Ascending aorta (tissue), 2 donors: ENCODE data around the gene WASL. TPM values are rescaled to one million over a fixed set of nuclear protein-coding genes. Genes with fewer than 3 reads are reported as not detected.

ENCODE experiments used
- DNase-seq, 2 donors: peaks; one replicate each; pipeline ENCODE4 v3.0.0-alpha.2; 2019; ENCODE audit warnings: low spot score in 2 of 2
- H3K27ac ChIP-seq, 2 donors: fragments of 200-600 bp; sonication (generic); one replicate each; pipeline ENCODE4 v1.5.1; 2016 to 2017; ENCODE audit warnings: mild to moderate bottlenecking in 1 of 2
- H3K27me3 ChIP-seq: fragments of 200-600 bp; sonication (generic); one replicate; pipeline ENCODE4 v1.5.1; 2017
- H3K36me3 ChIP-seq, 2 donors: fragments of 200-600 bp; sonication (generic); one replicate each; pipeline ENCODE4 v1.5.1; 2016
- H3K4me1 ChIP-seq, 2 donors: fragments of 200-600 bp; sonication (generic); one replicate each; pipeline ENCODE4 v1.5.1; 2016 to 2017; ENCODE audit warnings: mild to moderate bottlenecking in 1 of 2
- H3K4me3 ChIP-seq, 2 donors: fragments of 200-600 bp; sonication (generic); one replicate each; pipeline ENCODE4 v1.5.1; 2016 to 2017; ENCODE audit warnings: mild to moderate bottlenecking in 1 of 2
- H3K9me3 ChIP-seq, 2 donors: fragments of 200-600 bp; sonication (generic); one replicate each; pipeline ENCODE4 v1.5.1; 2016
- intact Hi-C: fragments of 100-400 bp; cut with DNase I; formaldehyde crosslinking; loops from one replicate; pipeline ENCODE4 v1.15.1; 2023
- total RNA-seq: library from RNA; depleted of rRNA; stranded (reverse); fragments of >200 nt; gene quantifications from one replicate; pipeline ENCODE4 v1.1.0, GENCODE V29; 2016
- TF ChIP-seq, protein P1 (sequence below), 3 experiments: fragments of 200-600 bp in 2 of 3; fragments of 450-650 bp in 1 of 3; sonication (generic) in 2 of 3; IDR thresholded peaks; one replicate each; pipeline ENCODE4 v1.5.1; 2016 to 2019; ENCODE audit warnings: antibody characterized with exemption in 3 of 3, mild to moderate bottlenecking in 1 of 3, moderate library complexity in 1 of 3

The WASL gene
- total RNA-seq, 1 donor from 2014 or later: 23.7 TPM

DNA sequence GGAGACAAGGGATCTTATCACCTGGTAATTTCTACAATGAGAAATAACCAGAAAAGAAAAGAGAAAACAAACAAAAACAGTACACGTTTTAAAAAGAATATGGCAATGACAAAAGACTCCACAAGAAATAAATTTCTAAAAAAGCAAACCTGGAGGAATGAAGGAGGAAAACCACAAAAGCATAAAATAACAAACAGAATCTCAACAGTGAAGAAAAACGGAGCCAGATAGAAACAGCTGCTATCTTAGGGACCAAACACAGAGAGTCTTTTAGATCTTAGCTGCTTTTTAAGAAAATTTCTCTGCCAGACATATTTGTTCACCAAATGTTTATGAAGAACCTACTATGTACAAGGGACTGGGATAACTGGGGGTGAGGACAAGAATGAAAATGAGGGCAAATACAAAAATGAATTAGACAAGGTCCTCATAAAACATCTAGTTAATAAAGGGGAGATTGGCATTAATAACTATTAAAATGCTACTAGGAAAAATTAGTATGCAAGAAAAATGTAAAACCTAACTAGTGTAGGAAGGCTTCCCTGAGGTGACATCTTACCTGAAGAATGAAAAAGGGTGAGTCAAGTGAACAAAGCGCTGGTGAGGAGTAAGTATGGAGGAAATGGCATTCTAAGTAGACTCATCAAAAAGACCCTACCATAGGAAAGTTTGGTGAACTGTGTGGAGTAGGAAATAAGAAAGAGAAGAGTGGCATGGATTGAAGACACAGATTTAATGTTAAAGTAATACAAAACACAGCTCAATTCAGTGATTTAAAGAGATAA is 34.3 kb downstream of the WASL start:
- Histone ChIP-seq H3K9me3 (no peaks in the 10 kb centered on the region), H3K27ac (no peak overlapping the region), H3K4me1 (peaks cover 0 to 26% of the 10 kb centered on the region in 2 donors), H3K27me3 (no peaks in the 10 kb centered on the region), H3K36me3 (no peaks in the 10 kb centered on the region), H3K4me3 (no peak overlapping the region)
- no peak for DNase-seq
- TF ChIP-seq, protein P1, sequence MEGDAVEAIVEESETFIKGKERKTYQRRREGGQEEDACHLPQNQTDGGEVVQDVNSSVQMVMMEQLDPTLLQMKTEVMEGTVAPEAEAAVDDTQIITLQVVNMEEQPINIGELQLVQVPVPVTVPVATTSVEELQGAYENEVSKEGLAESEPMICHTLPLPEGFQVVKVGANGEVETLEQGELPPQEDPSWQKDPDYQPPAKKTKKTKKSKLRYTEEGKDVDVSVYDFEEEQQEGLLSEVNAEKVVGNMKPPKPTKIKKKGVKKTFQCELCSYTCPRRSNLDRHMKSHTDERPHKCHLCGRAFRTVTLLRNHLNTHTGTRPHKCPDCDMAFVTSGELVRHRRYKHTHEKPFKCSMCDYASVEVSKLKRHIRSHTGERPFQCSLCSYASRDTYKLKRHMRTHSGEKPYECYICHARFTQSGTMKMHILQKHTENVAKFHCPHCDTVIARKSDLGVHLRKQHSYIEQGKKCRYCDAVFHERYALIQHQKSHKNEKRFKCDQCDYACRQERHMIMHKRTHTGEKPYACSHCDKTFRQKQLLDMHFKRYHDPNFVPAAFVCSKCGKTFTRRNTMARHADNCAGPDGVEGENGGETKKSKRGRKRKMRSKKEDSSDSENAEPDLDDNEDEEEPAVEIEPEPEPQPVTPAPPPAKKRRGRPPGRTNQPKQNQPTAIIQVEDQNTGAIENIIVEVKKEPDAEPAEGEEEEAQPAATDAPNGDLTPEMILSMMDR (IDR thresholded peaks at IDR 0.05): no peak
- intact Hi-C loops: no loop called here

DNA sequence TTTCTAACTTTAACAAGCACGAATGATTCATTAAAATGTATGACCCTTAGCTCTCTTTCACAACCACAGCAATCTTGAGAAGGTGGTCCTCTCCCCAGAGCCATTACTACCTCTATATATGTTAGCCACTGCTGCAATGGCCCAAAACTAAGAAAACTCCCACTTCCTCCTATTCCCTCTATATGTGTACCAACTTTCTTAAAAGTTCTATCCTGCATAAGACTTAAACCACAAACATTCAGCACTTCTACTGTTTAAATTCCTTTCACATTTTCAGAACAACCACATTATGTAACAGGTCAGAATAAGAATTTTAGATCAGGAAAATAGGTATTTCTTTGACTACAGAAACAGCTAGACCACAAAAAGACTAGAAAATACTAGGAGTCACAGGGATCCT is 36.2 kb downstream of the WASL start:
- TF ChIP-seq, protein P1 (IDR thresholded peaks at IDR 0.05): no peak
- Histone ChIP-seq H3K4me3 (no peak overlapping the region), H3K4me1 (peaks cover 0 to 21% of the 10 kb centered on the region in 2 donors), H3K9me3 (no peaks in the 10 kb centered on the region), H3K27ac (no peak overlapping the region), H3K27me3 (no peaks in the 10 kb centered on the region), H3K36me3 (peaks cover 2 to 12% of the 10 kb centered on the region in 2 donors)
- intact Hi-C loops: no loop called here
- DNase-seq: no peak

DNA sequence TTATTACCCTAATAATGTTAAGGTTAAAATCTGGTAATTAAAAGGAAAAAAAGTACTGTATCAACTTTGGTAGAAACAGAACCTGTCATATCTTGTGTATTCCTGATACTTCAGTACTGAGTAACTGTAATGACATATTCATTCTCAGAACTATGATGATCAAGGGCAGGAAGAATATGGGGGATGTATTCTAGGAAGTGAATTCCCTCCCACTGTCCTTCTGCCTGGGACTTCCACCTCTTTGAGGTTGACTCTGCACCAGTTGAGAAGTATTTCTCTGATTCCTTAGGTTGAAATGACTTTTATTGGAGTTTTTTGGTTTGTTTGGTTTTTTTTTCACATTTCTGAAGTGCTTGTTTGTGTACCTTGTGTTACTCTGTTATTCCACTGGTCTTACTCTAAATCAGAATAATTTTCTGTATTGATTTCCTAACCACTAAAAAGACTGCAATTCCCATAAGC is 36.9 kb downstream of the WASL start:
- H3K27me3 ChIP-seq: no peaks in the 10 kb centered on the region
- no peak overlapping the region for H3K27ac ChIP-seq
- intact Hi-C loops: no loop called here
- no peak overlapping the region for H3K4me3 ChIP-seq
- peaks cover 0 to 21% of the 10 kb centered on the region in 2 donors for H3K4me1 ChIP-seq
- no peak for DNase-seq
- TF ChIP-seq, protein P1 (IDR thresholded peaks at IDR 0.05): no peak
- H3K36me3 ChIP-seq: peaks cover 6 to 19% of the 10 kb centered on the region in 2 donors
- H3K9me3 ChIP-seq: no peaks in the 10 kb centered on the region

GRCh38 chr7:123710683-123711082 is 38.1 kb downstream of the WASL start:
- TF ChIP-seq, protein P1 (IDR thresholded peaks at IDR 0.05): no peak
- H3K4me1 ChIP-seq: peaks cover 0 to 21% of the 10 kb centered on the region in 2 donors
- H3K36me3 ChIP-seq: peaks cover 6 to 24% of the 10 kb centered on the region in 2 donors
- DNase-seq: no peak
- H3K27ac ChIP-seq: no peak overlapping the region
- no peak overlapping the region for H3K4me3 ChIP-seq
- intact Hi-C loops: no loop called here
- H3K27me3 ChIP-seq: no peaks in the 10 kb centered on the region
- H3K9me3 ChIP-seq: no peaks in the 10 kb centered on the region

DNA sequence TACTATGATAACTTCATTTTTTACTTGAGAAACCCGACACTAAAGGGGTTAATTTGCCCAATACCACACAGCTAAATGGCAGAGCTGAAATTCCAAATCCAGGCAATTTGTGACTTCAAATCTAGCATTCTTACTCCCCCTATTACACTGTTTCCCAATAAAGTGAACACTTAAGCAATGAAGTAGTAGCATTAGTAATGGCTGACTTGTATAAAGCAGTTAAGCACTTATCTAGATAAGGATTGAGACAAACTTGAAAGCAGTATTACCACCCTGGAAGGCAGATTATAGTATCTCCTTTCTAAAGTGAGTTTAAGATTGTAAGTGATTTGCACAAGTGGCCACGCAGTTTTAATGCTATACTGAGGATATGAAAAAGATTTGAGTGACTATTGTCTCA is 39.3 kb downstream of the WASL start:
- TF ChIP-seq, protein P1 (IDR thresholded peaks at IDR 0.05): no peak
- intact Hi-C loops: no loop called here
- no peak overlapping the region for H3K27ac ChIP-seq

More for the DNA sequence above, 39.3 kb downstream of the WASL start:
- Histone ChIP-seq H3K4me1 (peaks cover 0 to 18% of the 10 kb centered on the region in 2 donors), H3K27me3 (no peaks in the 10 kb centered on the region), H3K36me3 (peaks cover 16 to 36% of the 10 kb centered on the region in 2 donors), H3K4me3 (no peak overlapping the region), H3K9me3 (no peaks in the 10 kb centered on the region)
- DNase-seq: no peak
